OCI-LY1 (cell line): Measurements from ENCODE around the gene LTBR.

Experiments
- H2AFZ ChIP-seq: fragments of 200-600 bp; sonication (generic), shearing (Covaris generic); 2 replicates; pipeline ENCODE4 v1.6.0; 2014; ENCODE audit warnings: antibody characterized with exemption, mild to moderate bottlenecking, low read length
- H3F3A ChIP-seq: fragments of 200-600 bp; sonication (generic), shearing (Covaris generic); 2 replicates; pipeline ENCODE4 v1.6.0; 2014; ENCODE audit warnings: mild to moderate bottlenecking, antibody characterized with exemption, low read length, moderate library complexity; ENCODE audit not compliant: insufficient read depth
- H3K27ac ChIP-seq: fragments of 200-600 bp; sonication (generic); 2 replicates; pipeline ENCODE4 v1.5.1; 2014; ENCODE audit warnings: low read length, mixed run types, mild to moderate bottlenecking, low read depth; ENCODE audit not compliant: poor library complexity, severe bottlenecking
- H3K27me3 ChIP-seq: fragments of 200-600 bp; sonication (generic); 2 replicates; pipeline ENCODE4 v1.6.0; 2014; ENCODE audit warnings: antibody characterized with exemption, mild to moderate bottlenecking, low read length, moderate library complexity; ENCODE audit not compliant: insufficient read depth
- H3K36me3 ChIP-seq: fragments of 200-600 bp; sonication (generic); 2 replicates; pipeline ENCODE4 v1.6.1; 2014; ENCODE audit warnings: mild to moderate bottlenecking, antibody characterized with exemption, low read length, moderate library complexity, mixed read lengths; ENCODE audit not compliant: insufficient read depth
- H3K4me1 ChIP-seq: fragments of 200-600 bp; sonication (generic); 2 replicates; pipeline ENCODE4 v1.5.1; 2014; ENCODE audit warnings: mild to moderate bottlenecking, low read length, moderate library complexity; ENCODE audit not compliant: insufficient read depth, severe bottlenecking
- H3K4me2 ChIP-seq: fragments of 200-600 bp; sonication (generic), shearing (Covaris generic); 2 replicates; pipeline ENCODE4 v1.6.1; 2014; ENCODE audit warnings: low read length
- H3K4me3 ChIP-seq: fragments of 200-600 bp; sonication (generic); 2 replicates; pipeline ENCODE4 v1.5.1; 2014; ENCODE audit warnings: low read length, low read depth, mild to moderate bottlenecking, mixed read lengths; ENCODE audit not compliant: poor library complexity, severe bottlenecking
- H3K79me2 ChIP-seq: fragments of 200-600 bp; shearing (Covaris generic); 2 replicates; pipeline ENCODE4 v1.6.1; 2016; ENCODE audit warnings: mixed run types, low read length, mixed read lengths; ENCODE audit not compliant: insufficient read depth
- H3K9ac ChIP-seq: fragments of 200-600 bp; sonication (generic), shearing (Covaris generic); 2 replicates; pipeline ENCODE4 v1.6.1; 2014; ENCODE audit warnings: mild to moderate bottlenecking, low read length, mixed read lengths
- H3K9me2 ChIP-seq: fragments of 200-600 bp; sonication (generic), shearing (Covaris generic); 2 replicates; pipeline ENCODE4 v1.6.1; 2014; ENCODE audit warnings: low read depth, mild to moderate bottlenecking, low read length, mixed read lengths
- H3K9me3 ChIP-seq: fragments of 200-600 bp; shearing (Covaris generic); 2 replicates; pipeline ENCODE4 v1.6.1; 2014; ENCODE audit warnings: low read length, mixed read lengths
- H4K20me1 ChIP-seq: fragments of 200-600 bp; sonication (generic), shearing (Covaris generic); 2 replicates; pipeline ENCODE4 v1.6.0; 2016; ENCODE audit warnings: mild to moderate bottlenecking, low read length; ENCODE audit not compliant: insufficient read depth
- CTCF ChIP-seq: fragments of 200-600 bp; sonication (generic), shearing (Covaris generic); IDR thresholded peaks from 2 replicates; pipeline ENCODE4 v1.5.1; 2017; ENCODE audit warnings: mild to moderate bottlenecking, antibody characterized with exemption, low read length, moderate library complexity, mixed read lengths
- EZH2 ChIP-seq: fragments of 200-600 bp; sonication (generic), shearing (Covaris generic); IDR thresholded peaks from 2 replicates; pipeline ENCODE4 v1.8.0; 2017; ENCODE audit warnings: borderline replicate concordance, mixed run types, mild to moderate bottlenecking, antibody characterized with exemption, low read length, moderate library complexity, mixed read lengths

Gene LTBR

DNA sequence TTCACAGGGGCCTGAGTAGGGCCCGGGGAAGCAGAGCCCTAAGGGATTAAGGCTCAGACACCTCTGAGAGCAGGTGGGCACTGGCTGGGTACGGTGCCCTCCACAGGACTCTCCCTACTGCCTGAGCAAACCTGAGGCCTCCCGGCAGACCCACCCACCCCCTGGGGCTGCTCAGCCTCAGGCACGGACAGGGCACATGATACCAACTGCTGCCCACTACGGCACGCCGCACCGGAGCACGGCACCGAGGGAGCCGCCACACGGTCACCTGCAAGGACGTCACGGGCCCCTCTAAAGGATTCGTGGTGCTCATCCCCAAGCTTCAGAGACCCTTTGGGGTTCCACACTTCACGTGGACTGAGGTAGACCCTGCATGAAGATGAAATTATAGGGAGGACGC is 7.1 kb downstream of the LTBR start:
- H3K36me3 ChIP-seq = no peaks in the 10 kb centered on the region
- H4K20me1 ChIP-seq = no peaks in the 10 kb centered on the region

DNA sequence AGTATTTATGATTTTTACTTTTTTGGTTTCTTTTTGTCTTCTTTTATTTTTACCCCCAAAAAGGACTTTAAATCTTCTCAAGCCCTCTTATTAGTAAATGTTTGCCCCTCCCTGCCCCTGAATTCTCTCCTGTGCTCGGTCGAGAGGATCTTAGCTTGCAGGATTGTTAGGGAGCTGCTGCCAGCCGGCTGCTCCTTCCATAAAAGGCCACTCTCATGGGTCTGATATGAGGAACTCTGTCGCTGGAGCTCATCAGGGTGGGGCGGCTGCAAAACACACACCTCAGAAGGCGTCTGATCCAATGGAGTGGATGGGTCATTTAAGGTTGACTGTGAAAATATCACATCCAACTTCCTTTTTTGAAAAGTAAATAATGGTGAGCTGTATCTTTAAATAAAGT is 8.5 kb downstream of the LTBR start:
- Histone ChIP-seq H3K27me3 (peaks cover 3% of the 10 kb centered on the region), H3K9me2 (no peaks in the 10 kb centered on the region), H3K27ac (no peak overlapping the region), H3K36me3 (no peaks in the 10 kb centered on the region), H3K9ac (no peak overlapping the region), H3K4me3 (no peak overlapping the region), H4K20me1 (no peaks in the 10 kb centered on the region), H3F3A (no peaks in the 10 kb centered on the region), H2AFZ (no peak overlapping the region), H3K9me3 (no peaks in the 10 kb centered on the region), H3K79me2 (no peaks in the 10 kb centered on the region), H3K4me2 (no peak overlapping the region), H3K4me1 (no peaks in the 10 kb centered on the region)
- no peak for TF ChIP-seq EZH2

More for the DNA sequence above, 7.1 kb downstream of the LTBR start:
- no peak for TF ChIP-seq CTCF
- TF ChIP-seq EZH2 = no peak
- Histone ChIP-seq H3K4me2 (no peak overlapping the region), H3K4me3 (no peak overlapping the region), H3K4me1 (no peaks in the 10 kb centered on the region), H3K27me3 (no peaks in the 10 kb centered on the region; the same call in 1 of the 2 replicates), H2AFZ (no peak overlapping the region), H3K27ac (no peak overlapping the region), H3K9ac (no peak overlapping the region), H3K79me2 (no peaks in the 10 kb centered on the region), H3K9me3 (no peaks in the 10 kb centered on the region), H3K9me2 (no peaks in the 10 kb centered on the region), H3F3A (no peaks in the 10 kb centered on the region)

DNA sequence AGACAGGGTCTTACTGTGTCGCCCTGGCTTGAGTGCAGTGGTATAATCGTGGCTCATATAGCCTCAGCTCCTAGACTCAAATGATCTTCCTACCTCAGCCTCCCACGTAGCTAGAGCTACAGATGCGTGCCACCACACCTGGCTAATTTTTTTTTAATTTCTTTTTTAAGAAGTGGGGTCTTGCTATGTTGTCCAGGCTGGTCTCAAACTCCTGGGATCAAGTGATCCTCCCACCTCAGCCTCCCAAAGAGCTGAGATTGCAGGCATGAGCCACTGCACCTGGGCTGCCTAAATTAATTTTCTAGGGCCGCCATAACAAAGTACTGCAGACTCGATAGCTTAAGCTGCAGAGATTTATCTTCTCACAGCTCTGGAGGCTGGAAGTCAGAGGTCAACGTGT is 9.1 kb downstream of the LTBR start:
- Histone ChIP-seq H3K9me2 (no peaks in the 10 kb centered on the region), H3K4me2 (no peak overlapping the region), H3K4me1 (no peaks in the 10 kb centered on the region), H4K20me1 (no peaks in the 10 kb centered on the region), H3K27me3 (peaks cover 3% of the 10 kb centered on the region), H3K79me2 (no peaks in the 10 kb centered on the region), H3K4me3 (no peak overlapping the region), H2AFZ (no peak overlapping the region), H3K9ac (no peak overlapping the region), H3K27ac (no peak overlapping the region), H3K9me3 (no peaks in the 10 kb centered on the region), H3F3A (no peaks in the 10 kb centered on the region), H3K36me3 (no peaks in the 10 kb centered on the region)
- no peak for TF ChIP-seq EZH2
- TF ChIP-seq CTCF = no peak

GRCh38 chr12:6394398-6394797 is 10.4 kb downstream of the LTBR start:
- H3K9me2 ChIP-seq = no peaks in the 10 kb centered on the region
- peaks cover 3% of the 10 kb centered on the region for H3K27me3 ChIP-seq
- no peaks in the 10 kb centered on the region for H3K36me3 ChIP-seq
- no peak overlapping the region for H3K4me3 ChIP-seq
- H3K4me1 ChIP-seq = no peaks in the 10 kb centered on the region
- H3K9me3 ChIP-seq = no peaks in the 10 kb centered on the region
- H3K79me2 ChIP-seq = no peaks in the 10 kb centered on the region
- no peaks in the 10 kb centered on the region for H3F3A ChIP-seq
- H3K27ac ChIP-seq = no peak overlapping the region
- no peak overlapping the region for H3K4me2 ChIP-seq
- H3K9ac ChIP-seq = no peak overlapping the region
- no peaks in the 10 kb centered on the region for H4K20me1 ChIP-seq
- no peak overlapping the region for H2AFZ ChIP-seq
- no peak for TF ChIP-seq CTCF
- TF ChIP-seq EZH2 = no peak
